HG03175 (cell line): ENCODE measurements around the gene LAPTM5.
A peak's percentile ranks its signal among the peaks of the same experiment; 100 is the strongest.

ENCODE experiments used
- ATAC-seq: cut with Tn5 transposase; IDR thresholded peaks from one replicate; pipeline ENCODE4 v1.9.1; 2021; ENCODE audit warnings: mild to moderate bottlenecking, moderate library complexity; ENCODE audit not compliant: unreplicated experiment

LAPTM5 gene

DNA sequence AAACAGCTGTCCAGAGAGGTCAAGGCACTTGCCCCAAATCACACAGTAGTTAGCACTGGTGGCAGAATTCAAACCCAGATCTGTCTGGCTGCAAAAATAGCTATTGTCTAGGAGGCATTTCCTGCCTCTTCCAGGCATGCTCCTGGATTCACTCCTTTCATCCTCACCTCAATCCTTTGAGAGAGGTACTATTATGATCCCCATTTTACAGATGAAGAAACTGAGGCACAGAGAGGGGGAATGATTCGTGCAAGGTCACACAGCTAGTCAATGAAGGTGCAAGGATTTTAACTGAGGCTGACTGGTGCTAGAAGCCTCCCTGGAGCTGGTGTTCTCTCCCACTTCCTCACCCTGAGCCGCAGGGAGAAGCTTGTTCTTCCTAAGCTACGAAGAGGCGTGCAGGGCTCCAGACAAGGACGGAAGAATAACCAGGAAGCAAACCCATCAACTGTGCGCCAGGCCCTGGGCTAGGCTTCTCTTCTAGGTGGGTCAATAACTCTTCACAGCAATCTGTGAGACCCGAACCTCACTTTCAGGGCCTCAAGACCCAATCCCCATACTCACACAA is 631 bp upstream of the LAPTM5 start:
- no peak for ATAC-seq

DNA sequence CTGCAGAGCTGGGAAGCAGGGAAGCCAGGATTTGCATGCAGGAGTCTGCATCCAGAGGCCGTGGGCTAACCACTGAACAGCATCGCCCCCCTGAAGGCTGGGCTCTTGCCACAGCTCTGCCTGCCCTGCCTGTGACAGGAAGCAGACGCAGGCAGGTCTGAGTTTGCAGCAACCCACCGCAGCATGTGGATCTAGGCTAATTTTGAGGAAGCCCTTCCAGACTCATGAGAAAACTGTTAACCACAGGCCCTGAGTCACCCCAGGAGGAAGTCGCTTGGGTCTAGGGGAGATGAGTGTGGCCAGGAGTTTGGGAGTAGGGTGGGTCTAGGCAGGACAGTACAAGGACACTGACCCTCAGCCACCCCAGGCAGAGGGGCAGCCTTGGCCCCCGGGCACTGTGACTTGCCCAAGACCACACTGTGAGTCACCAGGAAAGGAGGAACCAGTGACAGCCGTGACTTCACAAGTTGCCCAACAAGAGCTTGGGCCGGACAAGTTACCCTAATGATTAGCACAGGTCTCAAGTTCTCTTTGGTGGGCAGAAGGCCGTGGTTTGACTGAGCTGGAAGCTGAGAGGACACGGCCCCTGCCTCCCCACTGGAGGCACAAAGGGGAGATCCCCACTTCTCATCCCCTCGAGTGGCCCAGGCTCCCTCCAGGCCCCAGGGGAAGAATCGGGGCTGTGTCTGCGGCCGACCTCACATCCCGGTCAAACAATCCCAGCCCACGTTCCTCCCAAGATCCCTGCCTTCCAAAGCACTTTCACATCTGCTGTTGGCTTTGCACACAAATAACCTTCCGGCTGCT is 826 bp downstream of the LAPTM5 start:
- peak; percentile 27 for ATAC-seq

DNA sequence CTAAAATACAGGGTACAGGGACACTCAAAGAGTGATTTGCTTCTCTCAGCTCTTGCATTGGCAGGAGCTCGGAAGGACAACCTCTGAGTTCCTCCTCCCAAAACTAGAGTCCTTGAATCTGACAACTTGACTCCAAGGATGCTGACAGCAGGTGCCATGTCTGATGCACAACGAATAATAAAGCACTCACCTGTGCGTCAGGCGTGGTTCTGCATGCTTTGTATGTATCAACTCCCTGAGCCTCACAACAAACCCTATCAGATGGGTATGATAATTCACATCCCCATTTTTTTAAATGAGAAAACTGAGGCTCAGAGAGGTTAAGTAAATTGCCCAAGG is 1.4 kb downstream of the LAPTM5 start:
- ATAC-seq: no peak

DNA sequence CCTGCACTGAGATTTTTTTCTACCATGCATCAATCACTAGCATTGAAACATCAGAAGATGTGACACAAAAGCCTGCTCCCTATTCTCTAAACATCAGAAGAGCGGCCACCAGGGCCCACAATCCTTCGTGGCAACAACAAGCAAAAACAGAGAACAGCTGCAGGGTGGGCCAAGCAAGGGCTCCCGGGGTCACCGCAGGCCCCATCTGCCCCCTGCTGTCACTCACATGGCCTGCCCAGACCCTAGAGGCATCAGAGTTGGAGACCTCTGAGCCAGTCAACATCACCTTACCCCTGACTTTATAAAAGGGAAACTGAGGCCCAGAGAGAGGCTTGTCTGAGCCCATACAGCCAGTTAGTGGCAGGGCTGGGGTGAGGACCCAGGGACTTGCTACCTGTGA is 1.8 kb downstream of the LAPTM5 start:
- ATAC-seq: no peak

DNA sequence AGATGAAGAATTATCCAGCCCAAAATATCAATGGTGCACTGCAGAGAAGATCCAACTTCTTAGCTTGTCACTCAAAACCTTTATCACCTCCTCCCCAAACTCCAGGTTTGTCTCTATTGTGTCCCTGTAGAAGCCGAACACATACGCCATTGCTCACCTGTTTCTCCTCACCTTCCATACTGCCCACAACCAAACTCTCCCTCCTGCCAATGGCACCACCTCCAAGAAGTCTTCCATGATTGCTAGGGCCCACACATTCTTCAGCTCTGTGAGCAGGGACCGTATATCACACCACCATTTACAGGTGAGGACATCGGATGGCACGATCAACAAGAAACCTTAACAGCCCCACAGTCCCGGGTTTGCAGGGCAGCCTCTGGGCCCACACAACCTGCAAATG is 2.2 kb downstream of the LAPTM5 start:
- ATAC-seq: no peak

DNA sequence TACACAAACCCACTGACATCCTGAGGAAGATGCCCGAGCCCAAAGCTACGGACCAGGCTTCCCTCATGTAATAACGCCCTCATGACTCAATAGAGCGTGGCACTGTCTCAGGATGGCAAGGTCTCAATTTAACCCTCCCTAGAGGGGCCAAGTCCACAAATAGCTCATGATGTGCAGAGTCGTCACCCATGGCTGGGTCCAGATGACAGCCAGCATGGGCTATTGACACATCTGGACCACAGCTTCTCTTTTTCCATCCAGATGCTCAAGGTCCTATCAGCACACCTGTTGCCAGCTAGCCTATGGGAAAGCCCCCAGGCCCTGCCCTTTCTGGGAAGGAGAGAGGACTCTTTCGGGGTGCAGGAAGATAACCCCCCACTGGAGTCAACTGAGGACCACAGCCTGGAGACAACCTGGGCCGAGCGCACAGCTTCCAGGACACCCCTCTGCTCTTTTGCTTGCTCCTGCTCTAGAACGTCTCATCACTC is 2.8 kb downstream of the LAPTM5 start:
- ATAC-seq: peak; percentile 48

DNA sequence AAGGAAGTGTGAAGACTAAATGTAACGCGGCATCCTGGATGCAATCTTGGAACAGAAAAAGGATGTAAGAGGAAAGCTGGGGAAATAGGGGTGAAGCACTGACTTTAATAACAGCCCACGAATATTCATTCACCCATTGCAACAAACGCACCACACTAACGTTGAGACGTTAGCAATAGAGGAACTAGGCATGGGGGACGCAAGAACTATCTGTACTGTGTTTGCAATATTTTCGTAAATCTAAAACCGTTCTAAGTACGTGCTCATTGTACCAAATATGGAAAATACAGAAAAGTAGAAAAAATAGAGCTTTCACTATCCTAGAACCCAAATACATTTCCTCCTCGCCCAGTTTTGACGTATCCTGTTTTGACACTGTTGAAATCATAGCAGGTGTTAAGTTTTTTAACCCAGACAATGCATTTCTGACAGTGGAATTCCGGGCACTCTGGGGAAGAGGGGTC is 3.9 kb downstream of the LAPTM5 start:
- no peak for ATAC-seq

DNA sequence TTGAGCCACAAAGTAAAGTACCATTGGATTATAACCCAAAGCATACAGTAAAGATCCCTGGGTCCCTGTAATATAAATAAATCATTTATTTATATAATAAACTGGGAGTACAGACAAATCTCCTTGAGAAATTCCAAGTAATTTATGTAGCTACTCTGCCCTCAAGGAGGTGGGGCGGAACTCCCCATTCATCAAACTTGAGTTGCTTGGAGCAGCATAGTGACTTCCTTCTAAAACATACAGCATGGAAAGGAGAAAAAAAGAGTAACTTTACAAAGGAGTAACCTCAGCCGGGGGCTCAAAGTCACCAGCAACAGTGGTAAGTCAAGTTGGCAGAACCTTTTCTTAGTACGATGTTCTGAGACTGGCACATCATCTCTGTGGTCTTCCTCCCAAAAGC is 4.5 kb downstream of the LAPTM5 start:
- ATAC-seq: no peak

DNA sequence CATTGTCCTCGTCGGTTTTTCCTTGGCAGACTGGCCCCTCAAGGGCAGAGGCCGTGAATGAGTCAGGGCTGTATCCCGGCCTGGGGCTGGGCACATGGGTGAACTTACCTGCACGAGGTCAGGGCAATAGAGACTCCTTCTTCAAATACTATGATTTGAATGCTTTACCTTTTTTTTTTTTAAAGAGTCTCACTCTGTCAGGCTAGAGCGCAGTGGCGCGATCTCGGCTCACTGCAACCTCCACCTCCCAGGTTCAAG is 5.0 kb downstream of the LAPTM5 start:
- ATAC-seq: no peak

DNA sequence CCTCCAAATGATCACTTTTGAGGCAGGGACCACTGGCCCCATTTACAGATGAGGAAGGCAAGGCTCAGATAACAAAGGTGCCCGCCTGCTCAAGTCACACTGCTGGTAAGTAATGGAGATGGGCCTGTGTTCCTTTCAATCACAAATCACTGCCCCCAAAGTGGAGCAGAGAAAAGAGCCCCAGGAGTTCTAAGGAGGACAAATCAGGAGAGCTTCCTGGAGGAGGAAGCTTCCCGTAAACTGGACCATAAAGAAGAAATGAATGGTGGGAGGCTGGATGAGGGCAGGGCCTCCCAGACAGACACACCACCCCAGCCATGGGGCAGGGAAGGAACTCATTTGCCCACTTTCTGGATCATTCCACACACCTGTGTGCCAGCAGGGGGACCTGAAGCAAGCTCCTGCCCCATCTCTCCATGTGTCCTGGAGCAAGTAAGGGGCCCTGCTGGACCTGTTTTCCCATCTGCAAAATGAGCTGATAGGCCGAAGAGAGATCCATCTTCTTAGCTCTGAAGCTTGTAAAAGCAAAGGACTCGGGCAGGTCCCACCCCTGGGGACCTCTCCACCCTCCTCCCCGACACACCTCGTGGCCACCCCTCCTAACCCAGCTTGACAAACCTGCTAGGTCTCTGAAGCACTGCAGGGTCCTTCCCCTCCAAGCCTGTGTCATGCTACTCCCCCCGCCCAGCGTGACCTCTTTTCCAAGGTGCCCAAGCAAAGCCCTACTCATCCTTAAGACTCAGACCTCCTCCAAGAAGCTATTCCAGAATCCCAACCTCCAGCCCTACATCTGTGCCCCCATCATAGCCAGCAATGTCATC is 5.5 kb downstream of the LAPTM5 start:
- no peak for ATAC-seq

DNA sequence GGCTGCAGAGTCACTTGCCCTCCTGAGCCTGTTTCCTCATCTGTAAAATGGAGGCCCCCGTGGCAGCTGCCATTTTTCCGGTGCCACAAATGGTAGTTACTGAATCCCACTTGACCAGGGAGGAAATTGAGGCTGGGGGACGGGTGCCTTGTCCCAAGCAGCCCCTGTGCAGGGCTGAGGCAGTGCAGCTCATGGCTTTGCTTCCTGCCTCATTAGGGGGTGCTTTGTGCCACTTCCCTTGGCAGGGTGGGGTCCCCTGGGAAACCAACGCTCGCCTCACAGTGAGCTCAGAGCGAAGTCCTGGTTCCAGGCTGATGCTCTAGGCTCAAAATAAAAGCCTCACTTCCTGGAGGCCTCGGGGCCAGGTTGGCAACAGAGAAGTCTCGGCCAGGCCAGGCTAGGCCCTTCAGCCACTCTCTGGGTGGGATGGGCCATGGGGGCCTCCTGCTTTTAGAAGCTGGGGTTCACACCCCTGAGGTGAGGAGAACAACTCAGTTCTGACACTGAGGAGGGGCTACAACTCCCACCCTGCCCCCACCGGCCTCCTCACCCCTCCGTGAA is 6.8 kb downstream of the LAPTM5 start:
- ATAC-seq: no peak

DNA sequence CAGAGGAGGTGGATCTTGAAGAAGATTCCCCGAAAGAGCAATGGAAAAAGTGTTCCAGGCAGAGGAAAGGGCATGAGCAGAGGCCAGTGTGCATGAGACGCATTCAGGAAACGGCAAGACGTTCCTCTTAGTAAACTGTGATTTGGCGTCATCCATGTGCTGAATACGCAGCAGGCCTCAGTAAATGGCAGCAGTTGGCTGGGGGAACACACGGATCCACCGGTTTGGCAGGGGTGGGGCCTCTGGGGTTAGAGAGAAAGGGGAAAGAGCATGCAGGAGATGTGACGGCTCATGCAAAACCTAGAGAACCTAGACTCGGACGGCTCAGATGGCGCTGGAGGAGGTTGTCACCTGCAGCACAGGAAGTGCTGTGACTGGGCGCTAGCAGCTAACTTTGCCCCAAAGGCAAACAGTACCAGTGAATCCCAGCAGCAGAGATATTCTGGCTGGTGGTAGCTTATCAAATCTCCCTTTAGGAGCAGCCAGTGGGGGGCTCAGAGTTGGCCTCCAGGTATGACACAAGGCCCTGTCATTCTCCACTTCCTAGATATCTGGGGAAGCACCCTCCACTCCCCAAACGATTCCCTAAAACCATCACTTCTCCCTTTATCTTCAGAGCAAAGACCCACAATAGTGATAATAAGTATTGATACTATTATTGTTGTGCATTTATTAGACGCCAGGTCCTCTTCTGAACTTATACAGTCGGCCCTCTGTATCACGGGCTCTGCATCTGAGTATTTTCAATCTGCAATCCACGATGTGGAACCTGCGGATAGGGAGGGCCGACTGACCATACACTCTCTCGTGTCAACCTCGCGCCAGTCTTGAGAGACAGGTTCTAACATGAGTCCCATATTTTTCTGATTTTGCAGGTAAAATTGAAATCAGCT is 7.6 kb downstream of the LAPTM5 start:
- ATAC-seq: no peak

DNA sequence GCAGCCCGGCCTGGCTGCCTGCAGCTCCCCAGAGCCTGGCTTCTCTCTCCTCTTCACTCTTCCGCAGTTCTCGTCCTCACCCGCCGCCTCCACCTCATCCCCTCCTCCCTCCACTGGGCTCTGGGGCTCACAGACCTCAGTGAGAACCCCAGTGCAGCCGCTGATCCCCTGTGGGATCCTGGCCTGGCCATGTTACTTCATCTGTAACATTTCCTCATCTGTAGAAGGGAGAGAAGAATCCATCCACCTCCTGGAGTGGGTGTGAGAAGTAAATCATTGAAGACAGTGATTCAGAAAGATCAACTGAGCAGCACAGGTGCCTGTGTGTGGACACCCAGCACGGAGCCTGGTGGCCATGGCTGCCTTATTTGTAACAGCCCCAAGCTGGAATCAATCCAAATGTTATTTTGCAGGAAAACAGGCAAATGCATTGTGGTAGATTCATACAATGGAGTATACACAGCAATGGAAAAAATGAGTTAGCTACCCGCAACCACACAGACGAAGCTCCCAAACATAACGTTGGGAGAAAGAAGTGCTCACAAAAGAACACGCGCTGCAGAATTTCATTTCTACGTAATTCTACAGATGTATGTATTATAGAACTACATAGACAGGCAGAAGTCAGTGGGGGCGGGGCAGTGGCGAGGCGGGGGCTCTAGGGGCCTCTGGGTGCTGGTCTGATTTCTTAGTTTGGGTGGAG is 8.7 kb downstream of the LAPTM5 start:
- ATAC-seq: no peak

DNA sequence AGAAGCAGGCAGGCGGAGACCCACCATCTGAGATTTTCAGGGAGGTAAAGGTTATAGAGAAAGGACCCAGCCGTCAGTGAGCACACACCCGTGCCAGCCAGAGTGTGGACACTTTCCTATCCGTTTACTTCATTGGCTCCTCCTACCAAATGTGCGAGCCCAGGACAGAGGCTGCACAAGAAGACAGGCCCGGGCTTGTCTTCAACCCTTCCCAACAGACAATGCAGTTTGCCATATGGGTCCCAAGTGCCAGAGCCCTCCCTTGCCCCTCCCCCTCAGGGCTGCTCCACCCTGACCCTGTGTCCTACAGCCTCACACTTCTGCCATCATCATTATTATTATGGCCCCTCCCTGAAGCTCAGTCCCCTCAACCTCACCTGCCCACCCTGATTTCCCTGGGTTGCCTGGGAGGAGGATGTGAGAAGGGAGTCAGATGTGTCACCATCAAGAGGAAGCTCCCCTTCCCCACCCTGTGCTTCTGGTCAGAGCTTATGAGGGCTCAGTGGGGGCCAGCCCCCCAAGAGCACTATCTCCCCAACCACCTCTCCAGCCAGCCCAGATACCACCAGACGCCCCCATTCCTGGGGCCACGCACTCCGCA is 9.4 kb downstream of the LAPTM5 start:
- ATAC-seq: no peak

DNA sequence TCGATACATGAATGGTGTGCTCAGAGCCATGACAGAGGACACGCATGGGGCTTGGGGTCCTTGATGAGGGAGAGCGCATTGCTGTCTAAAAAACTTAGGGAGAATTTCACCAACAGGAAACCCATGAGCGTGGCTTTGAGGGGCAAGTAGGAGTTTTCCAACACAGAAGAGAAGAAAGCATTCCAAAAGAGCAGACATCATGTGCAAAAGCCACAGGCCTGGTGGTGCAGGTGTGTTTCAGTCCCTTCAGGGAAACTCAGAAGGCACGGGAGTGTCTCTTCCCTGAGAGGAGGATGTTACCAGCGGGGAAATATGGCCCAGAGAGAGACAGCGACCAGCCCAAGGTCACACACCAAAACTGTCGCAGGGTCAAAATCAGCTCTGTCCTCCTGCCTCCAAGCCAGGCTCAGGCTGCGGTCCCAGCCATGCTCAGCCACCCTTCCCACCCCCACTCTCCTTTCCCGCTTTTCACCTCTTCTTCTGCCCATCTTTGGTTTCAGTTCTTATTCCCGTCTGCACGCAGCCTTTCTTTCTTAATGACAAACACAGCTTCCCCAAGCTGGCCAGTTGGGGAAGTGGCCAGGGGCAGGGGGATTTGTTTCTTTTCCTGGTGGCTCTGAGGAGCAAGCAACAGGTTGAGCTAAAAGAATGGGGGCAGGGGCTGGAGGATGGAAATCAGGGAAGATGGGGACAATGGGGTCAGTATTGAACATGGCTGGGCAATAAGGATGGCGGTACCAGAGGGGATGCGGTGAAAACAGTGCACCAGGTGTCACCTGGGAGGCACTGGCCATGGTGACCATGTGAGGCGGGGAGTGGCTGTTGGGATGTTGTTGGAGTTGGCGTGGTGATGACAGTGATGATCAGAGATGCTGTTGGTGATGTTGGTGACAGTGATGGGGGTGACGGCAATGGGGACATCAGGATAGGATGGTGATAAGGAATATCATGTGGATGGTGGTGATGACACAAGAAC is 10.3 kb downstream of the LAPTM5 start:
- ATAC-seq: no peak

DNA sequence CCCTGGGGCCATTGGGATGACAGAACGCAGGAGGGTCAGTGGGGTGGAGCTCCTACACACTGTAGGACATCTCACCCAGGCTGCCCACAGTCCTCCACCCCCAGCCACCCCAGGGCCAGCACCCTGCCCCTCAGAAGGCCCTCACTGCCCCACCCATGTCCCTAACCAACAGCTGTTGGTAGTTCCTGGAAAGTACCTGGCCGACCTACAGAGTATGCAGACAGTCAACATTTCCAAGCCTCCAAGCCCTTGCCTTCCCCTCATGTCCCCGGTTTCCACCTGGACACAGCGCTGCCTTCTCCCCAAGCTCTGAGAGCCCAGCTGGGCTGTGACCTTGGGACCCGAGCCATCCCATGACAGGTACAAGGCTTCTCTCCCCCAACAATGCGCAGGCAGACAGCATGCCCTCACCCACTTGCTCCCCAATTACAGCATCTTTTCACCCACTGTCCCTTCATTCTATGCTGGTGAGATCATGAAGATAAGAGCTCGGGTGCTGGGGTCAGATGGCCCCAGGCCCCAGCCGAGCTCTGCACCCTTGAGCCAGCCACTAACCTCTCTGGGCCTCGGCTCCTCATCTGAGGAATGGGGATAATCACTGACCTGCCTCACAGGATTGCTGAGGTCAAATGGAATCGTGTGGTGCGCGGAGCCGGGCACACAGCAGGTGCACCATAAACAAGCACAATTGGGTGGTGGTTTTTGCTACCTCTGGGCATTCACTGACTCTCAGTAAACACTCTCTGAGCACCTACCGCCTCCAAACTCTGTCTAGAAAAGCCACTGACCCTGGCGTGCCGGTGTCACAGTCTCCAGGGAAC is 11.2 kb downstream of the LAPTM5 start:
- ATAC-seq: no peak

DNA sequence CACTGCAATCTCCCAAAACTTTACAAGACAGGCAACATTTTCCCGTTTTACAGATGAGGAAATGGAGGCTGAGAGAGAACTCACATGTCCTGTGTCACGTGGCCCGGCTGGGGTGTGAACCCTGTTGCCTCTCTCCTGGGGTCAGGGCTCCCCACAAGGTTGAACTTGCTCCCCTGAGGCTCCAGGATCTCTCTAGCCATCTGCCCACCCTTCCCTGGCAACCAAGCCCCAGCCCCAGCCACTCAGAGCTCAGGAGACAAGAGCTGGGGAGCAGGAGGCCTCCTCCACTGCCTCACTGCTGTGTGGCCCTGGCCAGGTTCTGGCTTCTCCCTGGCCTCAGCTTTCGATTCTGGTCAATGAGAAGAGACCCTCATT is 11.8 kb downstream of the LAPTM5 start:
- no peak for ATAC-seq
